HT1080 (cell line): Measurements from ENCODE around the gene VPS35L. TPM values are rescaled to one million over a fixed set of nuclear protein-coding genes. Genes with fewer than 3 reads are reported as not detected.

Experiments
- DNase-seq: peaks from one replicate; pipeline ENCODE4 v3.0.0-alpha.2; 2015; ENCODE audit warnings: low read depth
- total RNA-seq: library from RNA; depleted of rRNA; stranded (reverse); fragments of >200 nt; shearing (Covaris generic); gene quantifications from 2 replicates; pipeline ENCODE4 v1.2.3, GENCODE V29; 2014

The VPS35L gene
- total RNA-seq, 1 experiment from 2014 or later: 25.3 TPM

GRCh38 chr16:19689342-19689741 lies 133.8 kb downstream of the VPS35L start:
- no peak for DNase-seq

- DNase-seq: no peak
Measured at GRCh38 chr16:19690196-19690595, 134.7 kb downstream of the VPS35L start.

GRCh38 chr16:19691161-19691711 lies 135.7 kb downstream of the VPS35L start:
- DNase-seq: peak; percentile 67

DNA sequence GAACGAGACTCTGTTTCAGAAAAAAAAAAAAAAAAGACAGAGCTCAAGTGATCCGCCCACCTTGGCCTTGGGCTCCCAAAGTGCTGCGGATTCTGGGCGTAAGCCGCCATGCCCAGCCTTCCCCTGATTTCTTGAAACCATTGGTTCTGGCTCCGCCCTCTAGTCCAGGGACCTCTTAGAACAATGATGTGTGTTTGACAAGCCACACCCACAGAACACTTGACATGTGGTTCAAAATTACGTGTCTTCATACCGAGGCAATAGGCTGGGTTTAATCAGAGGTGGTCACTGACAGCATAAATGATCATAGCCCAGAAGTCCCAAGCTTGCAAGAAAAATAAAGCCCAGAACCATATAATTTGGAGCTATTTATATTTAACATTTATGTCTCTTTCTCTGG lies 139.5 kb downstream of the VPS35L start:
- no peak for DNase-seq

DNA sequence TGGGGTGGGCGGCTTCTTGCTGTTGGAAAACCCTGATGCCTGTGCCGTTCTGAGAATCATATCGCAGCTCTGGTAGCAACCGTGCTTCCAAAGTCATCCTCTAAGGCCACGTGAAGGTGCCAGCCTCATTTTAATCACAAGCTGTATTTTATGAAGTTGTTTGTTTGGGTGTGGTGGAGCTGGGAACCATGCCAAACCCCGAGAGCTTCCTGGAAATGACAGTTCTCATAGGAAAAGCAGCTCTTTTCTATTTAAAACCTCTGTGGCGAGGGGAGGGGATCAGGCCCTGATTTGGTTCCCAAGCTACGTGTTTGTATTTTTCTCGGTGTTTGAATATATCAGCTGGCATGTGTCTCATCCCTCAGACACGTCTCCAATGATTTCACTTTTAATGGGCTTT lies 140.8 kb downstream of the VPS35L start:
- peak; percentile 83 for DNase-seq

- no peak for DNase-seq
Measured at GRCh38 chr16:19696961-19697360, 141.5 kb downstream of the VPS35L start.

DNA sequence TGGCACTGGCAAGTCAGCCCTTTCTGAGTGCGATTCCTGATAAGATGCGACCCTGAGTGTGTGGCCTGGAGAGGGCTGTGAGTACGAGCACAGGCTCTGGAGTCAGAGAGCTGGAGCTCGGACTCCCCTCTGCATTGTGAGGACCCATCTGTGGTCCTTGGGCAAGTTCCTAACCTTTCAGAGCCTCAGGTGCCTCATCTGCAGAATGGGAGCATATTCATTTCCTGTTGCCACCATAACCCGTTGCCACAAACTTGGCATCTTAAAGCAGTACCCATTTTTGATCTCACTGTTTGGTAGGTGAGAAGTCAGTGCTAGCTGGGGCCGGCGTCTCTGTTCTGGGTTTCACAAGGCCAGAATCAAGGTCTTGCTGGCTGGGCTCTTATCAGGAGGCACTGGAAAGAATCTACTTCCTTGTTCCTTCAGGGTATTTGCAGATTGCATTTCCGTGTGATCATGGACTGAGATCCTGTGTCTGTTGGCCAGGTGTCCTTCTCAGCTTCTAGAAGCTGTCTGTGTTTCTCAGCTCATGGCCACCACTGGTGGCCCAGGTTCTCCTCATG lies 142.3 kb downstream of the VPS35L start:
- no peak for DNase-seq

DNA sequence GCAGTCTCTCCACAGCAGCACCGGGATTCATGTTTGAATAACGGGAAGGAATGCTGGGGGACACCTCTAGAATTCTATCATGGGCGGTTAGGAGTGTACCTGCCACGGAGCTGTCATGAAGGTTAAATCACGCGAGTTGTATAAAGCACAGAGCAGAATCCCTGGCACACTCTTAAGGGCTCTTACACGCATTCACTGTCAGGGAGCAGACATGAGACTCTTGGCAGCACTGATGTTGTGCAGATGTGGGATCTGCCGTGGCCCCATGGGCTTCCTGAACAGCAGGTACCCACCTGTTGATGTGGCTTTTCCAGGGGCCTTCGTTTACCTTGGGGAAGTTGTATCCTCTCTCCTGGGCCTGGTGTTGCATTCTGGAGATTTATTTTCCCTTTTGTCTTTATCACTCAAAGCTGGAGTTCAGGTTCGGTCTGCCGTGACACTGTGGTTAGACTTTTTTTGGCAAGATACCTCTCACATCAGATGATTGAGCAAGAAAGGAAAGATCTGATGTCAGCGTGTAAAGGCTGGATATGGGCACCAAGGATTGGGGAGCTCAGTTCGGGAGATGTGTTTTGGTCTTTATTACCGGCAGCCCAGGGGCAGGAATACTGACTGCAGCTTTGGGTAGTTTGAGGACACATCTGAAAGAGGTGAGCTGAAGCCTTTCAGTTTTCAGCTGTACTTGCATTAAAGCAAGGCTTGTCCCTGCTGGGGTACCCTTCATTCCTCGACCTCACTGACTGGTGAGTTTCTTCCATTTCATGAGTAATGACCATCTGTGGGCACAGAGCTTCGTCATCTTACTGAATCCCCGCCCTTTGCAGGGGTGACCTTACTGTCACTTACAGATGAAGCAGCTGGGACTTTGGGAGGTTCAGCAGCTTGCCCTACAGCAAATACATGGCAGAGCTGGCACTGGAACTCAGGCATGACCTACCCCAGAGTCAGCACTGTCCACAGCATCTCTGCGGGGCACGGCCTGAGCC lies 143.3 kb downstream of the VPS35L start:
- no peak for DNase-seq

DNA sequence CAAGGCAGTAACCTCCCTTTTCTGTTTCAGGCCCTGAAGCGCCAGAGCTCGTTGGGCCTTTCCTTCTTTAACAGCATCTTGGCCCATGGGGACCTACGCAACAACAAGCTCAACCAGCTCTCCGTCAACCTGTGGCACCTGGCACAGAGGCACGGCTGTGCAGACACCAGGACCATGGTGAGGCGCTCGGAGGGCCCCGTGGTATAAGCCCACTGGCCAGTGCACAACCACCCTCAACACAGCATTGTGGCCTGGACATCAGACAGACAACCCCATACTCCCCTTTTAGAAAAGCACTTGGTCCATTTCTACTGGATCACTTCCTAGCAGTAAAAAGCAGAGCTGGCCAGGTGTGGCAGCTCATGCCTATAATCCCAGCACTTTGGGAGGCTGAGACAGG lies 144.0 kb downstream of the VPS35L start:
- DNase-seq: no peak

DNA sequence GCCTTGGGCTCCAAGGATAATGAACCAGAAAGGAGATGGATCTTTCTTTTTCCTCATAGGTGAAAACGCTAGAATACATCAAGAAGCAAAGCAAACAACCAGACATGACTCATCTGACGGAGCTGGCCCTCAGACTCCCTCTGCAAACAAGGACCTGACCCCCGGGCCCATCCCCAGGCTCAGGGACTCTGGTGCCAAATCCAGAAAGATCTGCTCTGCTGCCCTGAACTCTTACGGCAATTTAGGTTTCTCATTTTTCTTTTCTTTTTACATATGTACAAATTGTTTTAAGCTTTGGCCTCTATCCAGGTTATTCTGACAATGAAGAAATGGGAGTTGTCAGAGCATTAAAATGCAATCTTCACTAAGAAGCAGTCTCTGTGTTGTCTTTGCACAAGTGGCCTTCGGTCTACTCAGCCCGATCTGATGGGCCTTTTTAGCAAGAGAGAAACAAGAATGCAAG lies 144.8 kb downstream of the VPS35L start:
- DNase-seq: peak; percentile 37

- no peak for DNase-seq
Measured at GRCh38 chr16:19701091-19701490, 145.6 kb downstream of the VPS35L start.

- no peak for DNase-seq
Measured at GRCh38 chr16:19703172-19703889, 147.8 kb downstream of the VPS35L start.

GRCh38 chr16:19704321-19705145 lies 149.0 kb downstream of the VPS35L start:
- peak; percentile 60 for DNase-seq

- DNase-seq: no peak
Measured at GRCh38 chr16:19705146-19705501, 149.6 kb downstream of the VPS35L start.

DNA sequence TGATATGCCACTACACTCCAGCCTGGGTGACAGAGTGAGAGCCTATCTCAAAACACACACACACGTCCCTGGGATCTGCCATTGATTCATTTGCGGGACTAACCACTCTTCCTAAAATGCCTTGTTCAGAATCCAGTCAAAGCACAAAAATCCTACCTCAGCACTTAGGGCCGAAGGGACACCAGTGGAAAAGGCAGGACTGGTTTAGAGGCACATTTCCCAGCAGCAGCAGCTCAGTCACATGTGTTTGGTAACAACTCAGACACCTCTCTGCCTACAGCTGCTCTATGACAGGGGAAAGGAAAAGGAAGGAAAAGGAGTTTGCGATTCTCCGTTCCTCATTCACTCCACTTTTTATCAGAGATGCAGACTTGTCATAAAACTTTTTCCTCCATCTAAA lies 150.3 kb downstream of the VPS35L start:
- no peak for DNase-seq

DNA sequence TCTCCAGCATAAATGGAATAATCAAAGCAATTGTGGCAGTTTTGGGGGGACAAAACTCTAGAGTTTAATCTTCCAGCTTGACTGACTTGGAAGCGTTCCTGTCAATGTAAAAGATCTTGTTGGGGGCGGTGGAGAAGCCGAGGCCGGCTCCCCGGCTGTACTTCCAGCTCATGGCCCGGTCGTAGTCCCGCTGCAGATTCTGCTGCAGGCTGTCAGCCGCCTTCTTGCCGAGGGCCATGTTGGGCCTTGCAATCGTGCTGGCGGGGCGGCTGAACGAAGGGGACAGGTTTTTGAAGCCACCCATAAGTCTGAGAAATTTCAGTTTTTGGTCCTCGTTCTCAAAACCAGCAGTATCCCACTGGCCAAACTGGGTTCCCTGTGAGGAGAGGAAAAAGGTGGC lies 151.3 kb downstream of the VPS35L start:
- DNase-seq: no peak

GRCh38 chr16:19707569-19708295 lies 152.2 kb downstream of the VPS35L start:
- no peak for DNase-seq

DNA sequence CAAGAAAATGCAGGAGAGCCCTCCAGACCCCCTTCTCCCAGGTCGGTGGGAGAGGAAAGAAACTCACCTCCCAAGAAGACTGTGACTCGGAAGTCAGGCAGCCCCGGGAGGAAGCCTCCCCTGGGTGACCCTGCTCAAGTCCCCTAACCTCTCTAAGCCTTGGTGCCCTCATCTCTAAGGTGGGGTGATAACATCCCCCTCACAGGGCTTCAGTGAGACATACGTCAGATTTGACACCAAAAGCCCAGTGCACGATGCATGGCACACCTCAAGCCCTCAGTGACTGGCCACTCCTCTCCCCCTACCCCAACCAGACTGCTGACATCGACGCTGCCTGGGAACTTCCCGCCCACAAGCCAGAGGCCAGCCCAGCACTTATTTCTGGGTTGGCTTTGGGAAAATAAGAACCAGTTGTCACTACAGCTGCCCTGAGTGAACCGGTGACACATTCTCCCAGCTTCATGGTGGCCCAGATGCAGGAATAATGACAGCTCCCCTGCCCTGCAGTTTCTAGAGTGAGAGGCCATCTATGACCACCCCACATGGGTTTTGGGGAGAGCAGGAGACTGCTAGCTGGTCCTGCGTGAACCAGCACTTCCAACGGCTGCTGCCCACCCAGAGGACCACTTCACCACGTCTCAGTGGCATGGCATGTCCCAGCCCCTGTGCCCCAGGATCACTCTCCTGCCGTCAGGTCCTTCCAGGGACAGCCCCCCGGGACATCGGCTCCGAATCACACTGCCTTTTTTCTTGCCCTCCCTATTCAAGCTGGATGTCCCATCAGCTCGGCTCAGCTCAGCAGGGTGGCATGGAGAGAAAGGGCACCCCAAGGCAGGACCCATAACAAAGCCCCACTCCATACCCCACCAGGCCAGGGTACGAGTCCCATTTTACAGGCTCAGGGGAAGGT lies 153.0 kb downstream of the VPS35L start:
- no peak for DNase-seq
